GM19467 (cell line): ENCODE results near the gene RSPO3.

ENCODE experiments used
- ATAC-seq: cut with Tn5 transposase; IDR thresholded peaks from one replicate; pipeline ENCODE4 v1.9.1; 2021; ENCODE audit warnings: mild to moderate bottlenecking, moderate library complexity; ENCODE audit not compliant: unreplicated experiment

The RSPO3 gene

DNA sequence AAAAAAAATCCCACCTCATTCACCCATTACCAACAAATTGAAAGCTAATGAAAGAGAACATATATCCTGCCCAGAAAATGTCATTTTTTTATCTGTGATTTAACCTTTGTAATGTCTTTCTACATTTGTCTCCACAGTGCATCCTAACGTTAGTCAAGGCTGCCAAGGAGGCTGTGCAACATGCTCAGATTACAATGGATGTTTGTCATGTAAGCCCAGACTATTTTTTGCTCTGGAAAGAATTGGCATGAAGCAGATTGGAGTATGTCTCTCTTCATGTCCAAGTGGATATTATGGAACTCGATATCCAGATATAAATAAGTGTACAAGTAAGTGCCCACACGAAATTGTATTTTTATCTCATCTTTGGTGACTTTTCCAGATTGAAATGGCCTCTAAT lies 30.0 kb downstream of the RSPO3 start:
- ATAC-seq = no peak

DNA sequence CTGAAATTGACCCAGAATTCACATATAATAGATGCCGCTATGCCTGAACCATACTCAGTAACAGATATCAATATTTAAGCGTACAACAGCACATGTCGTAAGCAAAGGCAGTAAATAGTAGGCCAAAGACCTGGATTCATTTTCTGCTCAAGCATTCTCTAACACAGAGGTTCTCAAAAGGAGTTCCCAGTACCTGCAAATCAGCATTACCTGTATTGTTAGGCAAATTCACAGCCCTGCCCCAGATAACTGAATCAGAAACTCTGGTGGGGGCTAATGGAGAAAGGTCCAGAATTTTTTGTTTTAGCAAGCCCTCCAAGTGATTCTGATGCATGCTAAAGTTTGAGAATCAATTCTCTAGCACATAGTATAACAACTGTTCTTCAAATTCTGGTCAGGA lies 36.0 kb downstream of the RSPO3 start:
- no peak for ATAC-seq

DNA sequence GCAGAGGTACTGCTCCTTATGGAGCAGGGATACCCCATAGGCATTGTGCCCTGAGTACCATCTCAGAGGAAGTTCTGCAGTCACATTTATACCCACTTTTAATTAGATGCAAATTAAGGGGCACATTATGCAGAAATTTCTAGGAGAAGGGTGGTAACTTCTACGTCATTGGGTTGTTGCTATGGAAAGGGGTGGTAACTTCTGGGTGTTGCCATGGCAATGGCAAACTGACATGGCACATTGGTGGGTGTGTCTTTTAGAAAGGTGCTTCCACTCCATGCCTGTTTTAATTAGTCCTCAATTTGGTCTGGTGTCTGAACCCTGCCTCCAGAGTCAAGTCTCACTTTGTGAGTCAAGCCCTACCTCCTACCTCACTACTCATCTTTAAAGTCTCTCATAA lies 42.0 kb downstream of the RSPO3 start:
- no peak for ATAC-seq

DNA sequence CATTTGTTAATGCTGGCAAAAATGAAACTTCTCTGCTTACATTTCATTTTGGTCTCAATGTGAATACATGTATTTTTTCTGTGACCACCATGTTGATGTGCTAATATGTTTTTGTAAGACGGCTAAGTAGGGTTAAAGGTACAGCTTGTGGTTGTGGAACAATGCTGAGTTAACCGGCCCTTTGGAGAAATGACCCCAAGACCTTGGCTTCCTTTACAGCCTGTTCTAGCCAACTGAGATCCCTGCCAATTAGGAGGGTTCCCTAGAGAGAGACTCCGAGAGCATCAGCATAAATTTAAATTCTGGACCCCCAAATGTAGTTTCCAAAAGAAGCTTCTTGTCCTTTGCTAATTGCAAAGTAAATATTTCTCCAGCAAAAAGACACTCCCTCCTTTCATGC lies 44.4 kb downstream of the RSPO3 start:
- no peak for ATAC-seq

DNA sequence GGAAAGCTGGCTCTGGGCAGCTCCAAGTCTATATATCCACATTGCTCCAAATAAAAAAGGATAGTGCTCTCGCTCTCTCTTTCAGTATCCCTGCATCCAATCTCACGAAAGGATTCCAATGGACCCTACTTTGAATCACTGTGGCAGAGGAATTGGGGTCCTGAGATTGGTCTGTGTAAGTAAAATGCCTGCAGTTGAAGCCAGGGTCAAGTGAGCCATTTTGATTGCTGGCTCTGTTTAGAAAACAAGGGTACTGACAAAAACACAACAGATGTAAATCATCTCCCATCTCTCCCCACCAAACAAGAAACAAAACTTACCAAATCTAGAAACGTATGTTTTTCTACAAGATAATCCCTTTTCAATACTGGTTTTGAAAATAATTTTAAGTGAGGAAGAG lies 45.6 kb downstream of the RSPO3 start:
- no peak for ATAC-seq

DNA sequence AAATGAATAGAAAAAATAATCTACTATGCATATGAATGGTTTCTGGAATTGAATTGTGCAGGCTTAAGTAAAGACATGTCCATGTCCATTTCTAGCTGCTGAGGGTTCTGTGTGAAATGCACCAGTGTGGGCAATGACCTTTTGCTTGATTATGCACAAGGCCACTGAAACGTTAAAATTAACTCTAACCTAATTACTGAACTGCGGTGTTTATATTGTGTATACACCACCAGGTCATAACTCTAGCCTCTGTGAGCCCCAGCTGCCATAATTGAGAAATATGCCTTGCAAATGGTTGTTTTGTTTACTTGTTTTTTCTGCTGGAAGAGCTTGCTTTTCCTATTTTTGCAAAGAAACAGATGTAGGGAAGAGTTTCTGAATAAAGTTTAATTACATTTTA lies 46.1 kb downstream of the RSPO3 start:
- no peak for ATAC-seq

DNA sequence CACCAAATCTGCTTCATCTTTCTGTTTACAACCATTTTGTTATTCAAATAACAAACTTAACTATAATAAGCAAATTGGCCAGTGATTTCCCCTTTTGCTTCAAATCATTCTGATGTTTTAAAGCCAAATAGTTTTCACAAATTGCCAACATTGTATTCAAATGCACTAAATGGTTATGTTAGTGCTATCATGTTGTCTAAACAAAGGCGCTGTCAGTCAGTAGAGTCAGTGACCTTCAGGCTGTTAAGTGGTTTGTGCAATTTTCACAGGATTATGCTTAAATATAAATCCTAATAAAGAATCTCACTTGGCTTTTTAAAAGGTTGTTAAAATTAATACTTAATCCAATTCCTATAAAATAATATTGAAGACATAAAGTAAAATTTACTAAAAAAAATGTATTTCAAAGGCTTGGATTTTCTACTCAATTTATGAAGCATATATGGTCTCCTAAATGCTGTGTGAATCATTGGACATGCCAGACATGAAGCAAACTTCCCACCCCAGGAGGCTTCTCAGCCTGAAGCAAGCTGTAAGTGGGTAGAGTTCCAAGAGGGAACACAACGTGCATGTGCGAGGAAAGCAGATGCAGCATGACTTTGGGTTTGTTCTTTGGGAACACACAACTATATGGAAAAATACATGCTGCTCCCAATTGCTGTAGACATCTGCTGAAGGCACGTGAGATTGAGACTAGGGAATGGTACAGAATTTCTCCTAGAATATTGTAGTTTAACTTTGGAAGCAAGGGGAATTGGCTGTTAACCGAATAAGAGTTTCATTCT lies 54.9 kb downstream of the RSPO3 start:
- ATAC-seq = no peak

DNA sequence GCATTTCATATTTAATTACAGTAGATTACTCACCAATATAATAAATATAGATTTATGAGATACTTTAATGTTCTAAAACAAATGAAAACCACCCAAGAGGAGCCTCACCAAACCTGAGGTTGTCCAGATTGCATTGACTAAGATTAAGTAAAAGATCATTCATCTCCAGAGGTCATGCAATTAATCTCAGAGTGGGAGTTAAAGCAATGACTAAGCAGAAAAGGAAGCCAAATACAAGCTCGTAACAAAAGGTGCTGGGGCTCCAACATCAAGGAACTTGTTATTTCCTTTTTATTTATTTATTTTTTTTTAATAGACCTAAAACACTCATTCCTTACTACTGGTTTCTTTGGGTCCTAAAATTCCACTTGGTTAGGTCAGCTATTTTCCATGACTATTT lies 57.7 kb downstream of the RSPO3 start:
- no peak for ATAC-seq

DNA sequence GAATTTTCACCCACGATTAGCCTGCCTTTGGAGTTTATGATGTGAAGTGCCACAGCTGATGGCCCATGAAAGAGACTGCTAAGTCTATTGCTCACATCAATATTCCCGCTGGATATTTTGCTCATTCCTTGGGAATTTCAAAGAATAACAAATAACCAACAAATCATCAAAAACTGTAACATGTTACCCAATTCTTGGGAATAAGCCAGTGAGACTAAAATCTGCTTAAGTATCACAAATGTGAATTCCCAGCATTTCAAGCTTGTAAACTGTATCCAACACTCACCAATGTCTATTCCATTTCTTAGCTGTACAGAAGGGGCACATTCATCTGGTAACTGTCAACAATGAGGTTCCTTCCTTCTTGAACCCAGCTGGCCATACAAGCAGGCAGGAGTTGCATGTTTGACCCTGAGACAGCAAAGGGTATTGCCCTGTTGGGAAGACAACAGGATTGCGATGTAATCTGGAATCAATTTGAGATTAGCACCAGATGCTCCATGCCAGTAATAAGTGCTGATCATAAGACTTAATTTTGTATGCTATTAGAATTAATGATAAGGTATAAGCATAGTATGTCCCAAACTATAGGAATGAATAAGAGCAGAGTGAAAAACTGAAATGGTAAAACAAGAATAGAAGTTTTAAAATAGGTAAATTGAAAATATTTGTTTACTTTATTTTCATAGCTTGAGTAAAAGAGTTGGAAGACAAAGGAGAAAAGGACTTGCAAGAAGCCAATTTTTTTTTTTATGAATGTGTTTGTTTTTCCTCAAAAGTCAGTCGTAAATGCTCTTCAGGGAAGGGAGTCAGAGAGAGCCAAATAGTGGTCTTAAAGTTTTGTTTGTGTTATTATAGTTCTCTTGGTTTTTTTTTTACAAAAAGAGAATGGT lies 58.8 kb downstream of the RSPO3 start:
- no peak for ATAC-seq

DNA sequence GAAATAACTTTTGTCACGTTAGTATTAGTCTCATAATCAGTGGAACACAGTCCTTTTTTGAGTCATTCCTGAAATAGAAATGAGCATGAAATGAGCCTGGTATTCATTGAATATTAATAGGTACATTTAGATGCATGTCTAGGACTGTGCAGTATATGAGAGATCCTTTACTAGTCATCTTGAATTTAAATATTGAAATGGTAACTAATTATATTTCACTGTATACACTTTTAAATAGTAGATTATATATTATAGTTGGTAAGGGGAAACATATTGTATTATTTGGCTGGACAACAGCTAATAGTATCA lies 59.4 kb downstream of the RSPO3 start:
- ATAC-seq = no peak

DNA sequence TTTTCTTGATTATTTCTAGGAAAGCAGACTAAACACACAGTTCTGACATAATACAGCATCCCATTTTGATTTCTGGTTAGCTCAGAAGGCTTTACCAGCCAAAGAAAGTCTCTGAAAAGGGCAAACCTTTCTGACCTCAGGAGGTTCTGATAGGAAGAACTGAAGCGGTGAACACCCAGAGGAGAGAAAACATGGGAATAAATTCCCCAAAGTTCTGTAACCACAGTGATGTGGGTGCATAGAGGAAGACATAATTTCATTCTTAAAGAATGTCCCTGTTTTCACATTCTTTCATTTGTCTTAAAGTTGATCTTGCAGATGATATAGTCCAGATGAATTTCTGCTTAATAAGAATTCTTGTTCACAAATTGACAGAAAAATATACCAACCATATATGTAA lies 60.3 kb downstream of the RSPO3 start:
- no peak for ATAC-seq

DNA sequence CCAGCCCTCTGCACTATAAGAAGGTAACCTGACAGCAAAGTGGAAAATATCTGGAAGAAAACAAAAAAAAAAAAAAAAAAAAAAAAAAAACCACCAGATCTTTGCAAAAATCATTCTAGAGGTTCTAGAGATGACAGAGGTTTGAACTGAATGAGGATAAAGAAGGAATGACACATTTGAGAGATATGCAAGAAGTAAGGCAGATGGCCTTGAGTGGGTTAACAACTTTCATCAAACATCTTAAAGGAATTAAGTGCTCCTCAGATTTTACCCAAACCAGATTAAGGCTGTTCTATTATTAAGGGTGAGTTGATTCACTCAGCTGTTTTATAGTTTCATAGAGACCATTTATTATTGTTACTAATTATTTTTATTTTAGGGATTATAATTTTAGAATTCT lies 62.0 kb downstream of the RSPO3 start:
- no peak for ATAC-seq

DNA sequence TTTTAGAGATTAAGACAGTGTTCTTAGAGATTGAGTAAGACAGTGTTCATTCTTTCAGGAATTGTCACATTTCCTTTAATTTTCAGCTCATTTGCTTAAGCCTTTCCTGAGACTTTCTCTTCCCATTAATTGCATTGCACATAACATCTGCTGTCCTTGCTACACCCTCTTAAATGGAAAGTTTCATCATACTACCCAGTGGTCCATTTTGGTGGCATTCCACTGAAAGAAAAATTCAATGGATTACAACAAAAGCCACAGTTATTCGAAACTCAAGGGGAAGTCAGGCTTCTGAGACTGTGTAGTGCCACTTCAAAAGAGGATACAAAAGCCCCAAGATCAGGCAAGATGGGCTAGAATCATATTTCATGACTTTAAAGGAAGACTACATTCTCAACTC lies 64.0 kb downstream of the RSPO3 start:
- no peak for ATAC-seq

DNA sequence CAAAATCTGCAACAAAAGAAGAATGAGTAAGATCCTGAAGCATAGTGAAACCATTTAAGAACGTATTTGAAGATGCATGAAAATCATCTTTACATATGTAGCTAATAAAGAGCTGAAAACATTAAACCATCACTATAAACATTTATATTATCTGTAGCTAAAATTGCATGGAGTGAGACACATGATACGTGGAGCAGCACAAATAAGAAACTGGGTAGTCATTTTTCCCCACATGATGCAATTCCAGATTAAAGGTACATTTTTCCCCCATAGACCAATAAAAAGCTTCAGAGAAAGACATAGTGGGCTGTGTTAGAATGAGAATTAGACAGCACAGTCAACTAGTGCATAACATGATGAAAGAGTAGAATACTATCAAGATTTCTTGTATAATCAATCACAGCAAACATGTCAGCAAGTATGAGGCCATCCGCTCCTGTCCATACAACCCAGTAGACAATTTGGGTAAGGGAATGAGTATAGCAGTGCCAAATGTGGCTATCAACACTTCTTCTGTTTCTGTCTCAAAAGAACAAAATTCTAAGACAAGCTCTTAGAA lies 67.0 kb downstream of the RSPO3 start:
- ATAC-seq = no peak

DNA sequence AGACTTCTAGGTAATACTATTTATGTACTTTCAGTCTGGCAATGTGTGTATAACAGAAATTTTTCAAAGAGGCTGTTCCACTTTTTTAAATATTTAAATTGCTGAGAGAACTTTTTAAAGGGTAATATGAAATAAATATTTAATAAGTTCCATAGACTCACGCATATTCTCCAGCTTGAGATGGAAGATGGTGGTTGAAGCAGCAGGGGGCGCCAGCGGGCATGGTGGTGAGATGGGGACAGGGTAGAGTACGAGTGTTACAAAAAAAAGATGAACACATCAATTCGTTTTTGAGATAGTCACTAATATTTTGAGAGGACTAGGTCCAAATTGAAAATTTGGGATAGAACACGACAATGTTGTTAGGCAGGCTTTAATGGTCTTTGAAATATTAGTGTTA lies 68.4 kb downstream of the RSPO3 start:
- ATAC-seq = no peak

DNA sequence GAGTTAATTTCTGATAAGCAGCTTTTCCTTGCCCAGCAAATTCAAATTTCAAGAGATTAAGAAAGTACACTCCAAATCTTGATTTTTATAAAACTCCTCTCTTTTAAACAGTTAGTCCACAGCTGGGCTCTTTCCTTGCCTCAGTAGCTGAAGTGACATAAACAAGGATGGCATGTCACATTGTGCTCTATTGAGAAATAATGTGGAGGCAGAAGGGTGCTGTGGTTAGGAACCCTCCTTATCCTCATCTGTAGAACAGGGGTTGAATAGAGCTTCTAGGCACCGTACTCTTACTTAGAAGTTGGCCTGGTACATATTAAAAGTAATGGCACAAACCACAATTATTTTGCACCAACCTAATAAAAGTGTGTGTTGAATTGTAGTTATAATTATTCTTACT lies 70.3 kb downstream of the RSPO3 start:
- no peak for ATAC-seq

DNA sequence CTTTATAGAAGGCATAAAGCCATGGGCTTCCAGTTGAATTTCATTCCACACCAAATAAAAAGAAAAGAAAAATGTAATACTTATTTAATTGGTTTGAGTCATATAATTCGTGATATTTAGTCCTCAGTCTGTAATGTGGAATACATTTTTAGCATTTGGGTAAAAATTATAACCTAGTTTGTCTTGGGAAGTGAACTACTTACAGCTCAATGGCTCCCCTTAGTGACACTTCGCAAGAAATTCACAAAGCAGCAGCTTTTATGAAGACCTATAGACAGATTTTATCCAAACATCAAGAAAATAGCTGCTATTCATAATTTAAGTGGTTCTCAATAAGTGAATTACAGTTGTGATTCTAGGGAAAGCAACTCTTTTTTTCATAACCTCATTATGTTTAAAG lies 72.1 kb downstream of the RSPO3 start:
- ATAC-seq = no peak

DNA sequence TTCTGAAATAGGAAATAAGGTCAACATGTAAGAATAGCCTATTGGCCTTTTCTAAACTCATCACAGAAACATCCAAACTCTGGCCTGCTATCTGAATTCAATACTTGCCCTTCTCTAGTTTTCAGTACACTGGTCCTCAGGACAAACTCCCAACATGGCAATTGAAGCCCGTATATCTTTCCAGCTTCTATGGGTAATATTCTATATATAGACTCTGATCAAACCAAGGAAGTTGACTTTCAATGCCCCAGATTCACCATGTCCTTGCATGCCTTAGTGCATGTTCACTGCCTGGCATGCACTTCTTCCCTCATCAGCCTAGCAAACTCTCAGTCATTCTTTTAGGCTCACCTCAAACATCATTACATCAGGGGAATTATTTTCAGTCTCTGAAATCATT lies 73.2 kb downstream of the RSPO3 start:
- ATAC-seq = no peak

DNA sequence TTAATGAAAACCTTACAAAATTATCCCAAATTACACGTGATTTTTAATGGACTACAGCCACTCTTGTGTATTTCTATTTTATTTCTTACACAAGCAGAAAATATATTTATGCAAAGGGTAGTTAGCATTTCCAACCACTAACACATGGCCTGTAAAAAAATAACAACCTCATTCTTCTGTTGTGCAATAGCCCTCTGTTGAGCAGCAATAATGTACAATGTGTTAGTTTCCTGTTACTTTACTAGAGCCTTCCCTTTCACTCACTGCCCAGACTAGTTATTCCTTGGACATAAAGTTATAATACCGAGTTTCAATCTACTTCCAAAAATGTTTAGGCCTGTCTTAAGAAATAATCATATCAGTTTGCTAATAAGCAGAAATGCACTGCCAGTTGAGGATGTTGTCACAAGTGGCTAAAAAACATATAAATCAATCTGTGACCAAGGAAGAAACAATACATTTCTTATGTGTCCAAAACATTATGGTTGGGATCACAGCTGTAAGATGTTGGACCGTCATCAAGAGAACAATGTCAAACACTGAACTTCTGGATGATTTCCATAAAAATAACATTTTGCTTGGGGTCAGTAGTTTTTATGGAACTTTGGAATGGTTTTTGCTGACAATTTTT lies 74.6 kb downstream of the RSPO3 start:
- no peak for ATAC-seq

DNA sequence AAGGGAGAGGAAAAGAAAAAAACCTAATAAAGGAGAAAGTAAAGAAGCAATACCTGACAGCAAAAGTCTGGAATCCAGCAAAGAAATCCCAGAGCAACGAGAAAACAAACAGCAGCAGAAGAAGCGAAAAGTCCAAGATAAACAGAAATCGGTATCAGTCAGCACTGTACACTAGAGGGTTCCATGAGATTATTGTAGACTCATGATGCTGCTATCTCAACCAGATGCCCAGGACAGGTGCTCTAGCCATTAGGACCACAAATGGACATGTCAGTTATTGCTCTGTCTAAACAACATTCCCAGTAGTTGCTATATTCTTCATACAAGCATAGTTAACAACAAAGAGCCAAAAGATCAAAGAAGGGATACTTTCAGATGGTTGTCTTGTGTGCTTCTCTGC lies 77.4 kb downstream of the RSPO3 start:
- no peak for ATAC-seq

DNA sequence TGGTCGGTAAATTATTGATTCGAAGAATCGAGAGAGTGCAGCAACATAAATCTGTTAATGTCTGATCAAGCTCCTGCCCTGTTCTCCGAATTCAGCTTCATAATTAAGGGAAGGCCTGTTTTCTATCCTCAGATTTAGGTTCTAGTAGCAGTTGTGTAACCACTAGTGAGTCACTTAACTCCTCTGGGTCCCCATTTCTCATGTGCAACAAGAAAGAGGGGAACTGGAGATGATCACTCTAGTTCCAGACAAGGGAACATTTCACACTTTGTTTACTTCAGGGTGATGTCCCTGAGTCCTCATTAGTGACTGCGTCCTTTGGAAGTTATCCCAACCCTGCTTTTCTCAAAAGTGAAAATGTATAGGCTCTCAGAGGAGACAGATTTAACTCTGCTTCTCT lies 80.1 kb downstream of the RSPO3 start:
- no peak for ATAC-seq

DNA sequence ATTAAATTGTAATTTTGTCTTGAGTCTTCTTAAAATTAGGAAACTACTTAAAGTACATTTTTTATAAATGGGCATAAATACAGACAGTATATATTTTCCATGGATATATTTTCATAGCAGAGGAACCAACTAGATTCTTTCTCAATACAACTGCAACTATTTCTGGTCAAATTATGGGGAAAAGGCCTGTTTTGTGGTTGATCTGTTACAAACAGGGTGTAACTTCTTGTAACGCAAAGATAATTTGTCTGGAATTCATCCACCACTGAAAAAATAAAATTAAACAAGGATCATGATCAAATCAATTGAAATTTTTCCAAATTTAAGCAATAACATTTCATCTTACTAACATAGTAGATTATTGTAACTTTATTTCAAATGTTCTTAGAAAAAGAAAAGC lies 81.0 kb downstream of the RSPO3 start:
- ATAC-seq = no peak
